ENCODE measurements around the gene TSPEAR. TPM values are rescaled to one million over a fixed set of nuclear protein-coding genes. Genes with fewer than 3 reads are reported as not detected.

The TSPEAR gene
- total RNA-seq, 1 donor, result not detected

DNA sequence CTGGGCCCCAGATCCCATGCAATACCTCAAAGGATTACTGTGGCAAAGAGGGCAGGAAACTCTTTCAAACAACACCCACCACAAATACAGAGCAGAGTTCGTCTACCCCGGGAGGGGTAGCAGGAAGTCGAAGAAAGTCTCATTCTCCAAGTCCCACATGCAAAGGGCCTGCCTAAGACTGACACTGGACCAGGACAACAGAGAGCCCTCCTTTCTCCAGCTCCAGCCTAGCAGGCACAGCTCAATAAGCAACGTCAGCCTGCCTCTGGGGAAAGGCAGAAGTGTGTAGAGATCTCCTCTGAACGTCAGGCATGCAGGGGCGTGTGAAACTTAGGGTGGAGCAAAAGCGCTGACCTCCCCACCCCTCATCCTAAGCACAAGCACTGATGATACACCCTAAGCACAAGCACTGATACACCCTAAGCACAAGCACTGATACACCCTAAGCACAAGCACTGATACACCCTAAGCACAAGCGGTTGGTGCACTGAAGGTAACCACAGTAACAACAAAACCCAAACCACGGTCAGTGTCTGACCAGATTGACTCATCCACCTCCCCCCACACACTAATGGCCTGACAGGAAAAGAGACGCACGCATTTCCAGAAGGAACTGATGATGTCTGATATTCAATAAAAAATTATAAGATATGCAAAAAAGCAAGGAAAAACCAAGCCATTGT lies 52.3 kb downstream of the TSPEAR start:
- Histone ChIP-seq H3K27me3 (ENCODE audit: insufficient read depth, low read length) (no peaks in the 10 kb centered on the region), H3K36me3 (ENCODE audit: insufficient read depth, low read length) (no peaks in the 10 kb centered on the region), H3K9me3 (ENCODE audit: low read depth, low read length) (no peaks in the 10 kb centered on the region), H3K4me1 (ENCODE audit: insufficient read depth, low read length) (no peaks in the 10 kb centered on the region), H3K4me2 (ENCODE audit: insufficient read depth, low read length) (no peak overlapping the region), H3K27ac (ENCODE audit: low read depth, low read length) (no peak overlapping the region), H3K79me2 (ENCODE audit: insufficient read depth, low read length) (no peaks in the 10 kb centered on the region), H3K4me3 (ENCODE audit: insufficient read depth, low read length) (no peak overlapping the region), H2AFZ (ENCODE audit: low read length) (no peak overlapping the region), H4K20me1 (ENCODE audit: insufficient read depth, low read length) (no peaks in the 10 kb centered on the region)
- TF ChIP-seq, protein P1, sequence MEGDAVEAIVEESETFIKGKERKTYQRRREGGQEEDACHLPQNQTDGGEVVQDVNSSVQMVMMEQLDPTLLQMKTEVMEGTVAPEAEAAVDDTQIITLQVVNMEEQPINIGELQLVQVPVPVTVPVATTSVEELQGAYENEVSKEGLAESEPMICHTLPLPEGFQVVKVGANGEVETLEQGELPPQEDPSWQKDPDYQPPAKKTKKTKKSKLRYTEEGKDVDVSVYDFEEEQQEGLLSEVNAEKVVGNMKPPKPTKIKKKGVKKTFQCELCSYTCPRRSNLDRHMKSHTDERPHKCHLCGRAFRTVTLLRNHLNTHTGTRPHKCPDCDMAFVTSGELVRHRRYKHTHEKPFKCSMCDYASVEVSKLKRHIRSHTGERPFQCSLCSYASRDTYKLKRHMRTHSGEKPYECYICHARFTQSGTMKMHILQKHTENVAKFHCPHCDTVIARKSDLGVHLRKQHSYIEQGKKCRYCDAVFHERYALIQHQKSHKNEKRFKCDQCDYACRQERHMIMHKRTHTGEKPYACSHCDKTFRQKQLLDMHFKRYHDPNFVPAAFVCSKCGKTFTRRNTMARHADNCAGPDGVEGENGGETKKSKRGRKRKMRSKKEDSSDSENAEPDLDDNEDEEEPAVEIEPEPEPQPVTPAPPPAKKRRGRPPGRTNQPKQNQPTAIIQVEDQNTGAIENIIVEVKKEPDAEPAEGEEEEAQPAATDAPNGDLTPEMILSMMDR (IDR thresholded peaks at IDR 0.05; ENCODE audit: extremely low read depth, low read depth, low read length), result no peak
- DNase-seq (ENCODE audit: insufficient read length, low spot score, missing footprints), result no peak

DNA sequence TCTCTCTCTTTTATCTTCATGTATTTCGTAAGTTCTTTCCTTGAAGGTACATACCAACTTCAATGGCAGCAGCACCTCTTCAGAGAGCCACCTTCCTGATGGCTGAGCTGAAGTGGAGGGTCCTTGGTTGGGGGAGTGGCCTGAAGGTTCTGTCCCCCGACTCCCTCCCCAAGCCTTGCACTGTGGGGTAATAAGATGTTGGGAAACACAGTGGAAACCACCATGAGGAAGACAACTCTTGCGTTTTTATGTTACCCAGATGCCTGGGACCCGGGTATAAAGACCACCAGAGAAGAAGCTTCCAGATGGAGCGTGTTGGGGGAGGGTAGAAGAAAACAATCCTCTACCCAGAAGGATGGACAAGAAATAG lies 52.8 kb downstream of the TSPEAR start:
- no peak overlapping the region for H3K27ac ChIP-seq (ENCODE audit: low read depth, low read length)
- H2AFZ ChIP-seq (ENCODE audit: low read length), result no peak overlapping the region
- TF ChIP-seq, protein P1 (IDR thresholded peaks at IDR 0.05; ENCODE audit: extremely low read depth, low read depth, low read length), result no peak
- H3K4me3 ChIP-seq (ENCODE audit: insufficient read depth, low read length), result no peak overlapping the region
- no peaks in the 10 kb centered on the region for H3K36me3 ChIP-seq (ENCODE audit: insufficient read depth, low read length)
- no peaks in the 10 kb centered on the region for H3K27me3 ChIP-seq (ENCODE audit: insufficient read depth, low read length)
- no peaks in the 10 kb centered on the region for H3K9me3 ChIP-seq (ENCODE audit: low read depth, low read length)
- H3K4me1 ChIP-seq (ENCODE audit: insufficient read depth, low read length), result no peaks in the 10 kb centered on the region
- no peaks in the 10 kb centered on the region for H4K20me1 ChIP-seq (ENCODE audit: insufficient read depth, low read length)
- DNase-seq (ENCODE audit: insufficient read length, low spot score, missing footprints), result no peak
- H3K79me2 ChIP-seq (ENCODE audit: insufficient read depth, low read length), result no peaks in the 10 kb centered on the region
- H3K4me2 ChIP-seq (ENCODE audit: insufficient read depth, low read length), result no peak overlapping the region

DNA sequence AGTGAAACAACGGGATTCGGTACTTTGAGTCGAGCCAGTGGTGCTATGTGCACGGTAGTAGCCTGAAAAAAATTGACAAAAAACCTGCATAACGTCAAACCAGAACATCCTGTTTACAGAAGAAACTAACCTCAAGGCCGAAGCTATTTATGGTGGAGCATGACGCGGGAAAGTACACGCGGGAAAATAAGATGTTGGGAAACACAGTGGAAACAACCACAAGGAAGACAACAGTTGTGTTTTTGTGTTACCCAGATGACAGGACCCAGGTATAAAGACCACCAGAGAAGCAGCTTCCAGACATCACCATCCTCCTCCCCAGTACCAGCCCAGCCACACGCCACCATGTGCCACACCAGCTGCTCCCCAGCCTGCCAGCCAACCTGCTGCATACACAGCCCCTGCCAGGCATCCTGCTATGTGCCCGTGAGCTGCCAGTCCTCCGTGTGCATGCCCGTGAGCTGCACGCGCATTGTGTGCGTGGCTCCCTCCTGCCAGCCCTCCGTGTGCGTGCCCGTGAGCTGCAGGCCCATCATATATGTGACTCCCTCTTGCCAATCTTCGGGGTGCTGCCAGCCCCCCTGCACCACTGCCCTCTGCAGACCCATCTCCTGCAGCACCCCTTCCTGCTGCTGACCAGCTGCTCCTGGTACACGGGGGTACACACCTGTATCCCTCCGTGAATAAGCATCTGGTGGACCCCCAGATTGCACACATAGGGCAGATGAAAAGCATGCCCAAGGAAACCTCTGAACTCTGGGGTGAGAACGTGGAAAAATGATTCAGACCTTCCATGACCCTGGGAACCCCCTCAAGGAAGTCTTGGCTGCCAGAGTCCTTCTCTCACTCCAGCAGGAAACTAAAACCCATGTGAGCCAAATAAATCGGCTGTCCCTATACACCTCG lies 53.5 kb downstream of the TSPEAR start, which contains the start of gene KRTAP12-3:
Gene KRTAP12-3, plus strand, starts transcription at position 298 of the 906 bp plus-strand sequence. Its CDS starts 48 bp downstream, at position 346.
- Histone ChIP-seq H3K36me3 (ENCODE audit: insufficient read depth, low read length) (no peaks in the 10 kb centered on the region), H3K27me3 (ENCODE audit: insufficient read depth, low read length) (no peaks in the 10 kb centered on the region), H3K9me3 (ENCODE audit: low read depth, low read length) (no peaks in the 10 kb centered on the region), H3K4me3 (ENCODE audit: insufficient read depth, low read length) (no peak within 1 kb of the TSS), H3K79me2 (ENCODE audit: insufficient read depth, low read length) (no peaks in the 10 kb centered on the region), H3K4me2 (ENCODE audit: insufficient read depth, low read length) (no peak within 1 kb of the TSS), H3K27ac (ENCODE audit: low read depth, low read length) (no peak within 1 kb of the TSS), H4K20me1 (ENCODE audit: insufficient read depth, low read length) (no peaks in the 10 kb centered on the region), H3K4me1 (ENCODE audit: insufficient read depth, low read length) (no peaks in the 10 kb centered on the region), H2AFZ (ENCODE audit: low read length) (no peak within 1 kb of the TSS)
- TF ChIP-seq, protein P1 (IDR thresholded peaks at IDR 0.05; ENCODE audit: extremely low read depth, low read depth, low read length), result no peak
- no peak for DNase-seq (ENCODE audit: insufficient read length, low spot score, missing footprints)

DNA sequence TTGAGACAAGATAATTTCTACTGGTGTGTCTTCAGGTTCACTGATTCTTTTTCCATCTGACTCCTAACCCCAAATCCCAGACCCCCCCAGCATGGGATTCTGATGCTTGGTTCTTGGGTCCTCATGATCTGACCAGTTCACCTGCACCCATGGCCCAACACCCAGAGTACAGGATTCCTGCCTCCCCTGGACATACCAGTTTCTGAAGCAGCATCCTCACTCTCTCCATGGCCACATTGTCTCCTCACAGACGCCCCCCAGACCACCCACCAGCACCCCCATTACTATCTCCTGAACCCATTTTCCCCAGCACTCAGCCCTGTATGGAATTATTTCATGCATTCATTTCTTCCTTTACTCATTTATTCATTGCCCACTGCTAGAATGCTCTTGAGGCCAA lies 54.5 kb downstream of the TSPEAR start:
- Histone ChIP-seq H4K20me1 (ENCODE audit: insufficient read depth, low read length) (no peaks in the 10 kb centered on the region), H3K27ac (ENCODE audit: low read depth, low read length) (no peak overlapping the region), H3K79me2 (ENCODE audit: insufficient read depth, low read length) (no peaks in the 10 kb centered on the region), H3K4me3 (ENCODE audit: insufficient read depth, low read length) (no peak overlapping the region), H3K4me1 (ENCODE audit: insufficient read depth, low read length) (no peaks in the 10 kb centered on the region), H3K9me3 (ENCODE audit: low read depth, low read length) (no peaks in the 10 kb centered on the region), H3K4me2 (ENCODE audit: insufficient read depth, low read length) (no peak overlapping the region), H3K36me3 (ENCODE audit: insufficient read depth, low read length) (no peaks in the 10 kb centered on the region), H3K27me3 (ENCODE audit: insufficient read depth, low read length) (no peaks in the 10 kb centered on the region), H2AFZ (ENCODE audit: low read length) (no peak overlapping the region)
- TF ChIP-seq, protein P1 (IDR thresholded peaks at IDR 0.05; ENCODE audit: extremely low read depth, low read depth, low read length), result no peak
- DNase-seq (ENCODE audit: insufficient read length, low spot score, missing footprints), result no peak

All from osteoblast (primary cell).